SK-N-SH (cell line): ENCODE measurements around the gene MINDY4. TPM values are rescaled to one million over a fixed set of nuclear protein-coding genes. Genes with fewer than 3 reads are reported as not detected.

ENCODE experiments used
- CTCF ChIA-PET: fragments of 300-600, 350-600 bp; formaldehyde crosslinking; extraction: SDS; loops from one replicate; lab custom pipeline; 2021; lab: Yijun Ruan, JAX
- POLR2A ChIA-PET: fragments of 350-600 bp; sonication (Branson Sonifier 250); formaldehyde crosslinking; extraction: SDS; loops from one replicate; lab custom pipeline; 2020; ENCODE audit warnings: antibody characterized with exemption, inconsistent platforms; lab: Yijun Ruan, JAX
- DNase-seq: peaks from one replicate; pipeline ENCODE4 v3.0.0; 2012
- H2AFZ ChIP-seq: fragments of 200-600 bp; sonication (generic); 2 replicates; pipeline ENCODE4 v1.8.1; 2016; ENCODE audit warnings: antibody characterized with exemption, mild to moderate bottlenecking, low read depth
- H3F3A ChIP-seq: fragments of 200-600 bp; sonication (generic); replicated peaks from 2 replicates; pipeline ENCODE3; 2016; ENCODE audit warnings: antibody characterized with exemption, mild to moderate bottlenecking; ENCODE audit not compliant: insufficient read depth
- H3K27ac ChIP-seq, 2 experiments: fragments of 200-500 bp in 1 of 2; fragments of 200-600 bp in 1 of 2; sonication (Bioruptor generic) in 1 of 2; sonication (generic), shearing (Covaris generic) in 1 of 2; 2 replicates each; pipeline versions ENCODE4 v1.5.1 to v1.6.1; 2014 to 2016; ENCODE audit warnings: low read depth in 2 of 2, inconsistent platforms in 1 of 2, low read length in 1 of 2, mild to moderate bottlenecking in 1 of 2, mixed read lengths in 1 of 2
- H3K27me3 ChIP-seq: fragments of 200-600 bp; sonication (generic), shearing (Covaris generic); 2 replicates; pipeline ENCODE4 v1.6.1; 2016; ENCODE audit warnings: mixed run types; ENCODE audit not compliant: insufficient read depth
- H3K36me3 ChIP-seq, 2 experiments: fragments of 200-500 bp in 1 of 2; fragments of 200-600 bp in 1 of 2; sonication (Bioruptor generic) in 1 of 2; sonication (generic) in 1 of 2; replicated peaks in 1 of 2; 2 replicates each; pipeline versions ENCODE3 to v1.5.1; 2014 to 2016; ENCODE audit warnings: low read length in 1 of 2, mild to moderate bottlenecking in 1 of 2; ENCODE audit not compliant: insufficient read depth in 2 of 2, control insufficient read depth in 1 of 2
- H3K4me1 ChIP-seq, 2 experiments: fragments of 200-500 bp in 1 of 2; fragments of 200-600 bp in 1 of 2; sonication (Bioruptor generic) in 1 of 2; sonication (generic), shearing (Covaris generic) in 1 of 2; 2 replicates each; pipeline versions ENCODE4 v1.5.1 to v1.6.1; 2014 to 2016; ENCODE audit warnings: low read depth in 1 of 2, low read length in 1 of 2, mixed run types in 1 of 2; ENCODE audit not compliant: insufficient read depth in 2 of 2, control insufficient read depth in 1 of 2
- H3K4me2 ChIP-seq: fragments of 200-600 bp; sonication (generic), shearing (Covaris generic); 2 replicates; pipeline ENCODE4 v1.6.1; 2017; ENCODE audit warnings: mixed run types
- H3K4me3 ChIP-seq, 2 experiments: fragments of 200-500 bp in 1 of 2; fragments of 200-600 bp in 1 of 2; sonication (Bioruptor generic) in 1 of 2; sonication (generic), shearing (Covaris generic) in 1 of 2; 2 replicates each; pipeline versions ENCODE4 v1.5.1 to v1.8.1; 2014 to 2016; ENCODE audit warnings: low read depth in 2 of 2, inconsistent platforms in 1 of 2, low read length in 1 of 2, mild to moderate bottlenecking in 1 of 2, mixed read lengths in 1 of 2, moderate library complexity in 1 of 2
- H3K79me2 ChIP-seq: fragments of 200-600 bp; sonication (generic); 2 replicates; pipeline ENCODE4 v1.8.1; 2017; ENCODE audit warnings: mild to moderate bottlenecking; ENCODE audit not compliant: insufficient read depth
- H3K9ac ChIP-seq: fragments of 200-600 bp; sonication (generic); 2 replicates; pipeline ENCODE4 v1.6.1; 2017; ENCODE audit warnings: mixed run types
- H3K9me2 ChIP-seq: fragments of 200-600 bp; sonication (generic); 2 replicates; pipeline ENCODE4 v1.6.1; 2017; ENCODE audit warnings: mixed run types
- H3K9me3 ChIP-seq: fragments of 200-600 bp; sonication (generic); 2 replicates; pipeline ENCODE4 v1.6.1; 2017; ENCODE audit warnings: mixed run types, mild to moderate bottlenecking, moderate library complexity
- H4K20me1 ChIP-seq: fragments of 200-600 bp; sonication (generic); 2 replicates; pipeline ENCODE4 v1.6.1; 2017; ENCODE audit warnings: mild to moderate bottlenecking, mixed run types; ENCODE audit not compliant: insufficient read depth
- EP300 ChIP-seq, 2 experiments: IDR thresholded peaks; 2 replicates each; pipeline versions ENCODE4 v1.4.0 to v1.6.1; 2012; ENCODE audit warnings: borderline replicate concordance in 1 of 2, low read depth in 1 of 2, low read length in 1 of 2
- EZH2phosphoT487 ChIP-seq: fragments of 200-600 bp; sonication (generic); IDR thresholded peaks from 2 replicates; pipeline ENCODE4 v1.6.1; 2017; ENCODE audit warnings: low read depth, mixed run types, mild to moderate bottlenecking, antibody characterized with exemption, moderate library complexity, borderline replicate concordance
- GABPA ChIP-seq: IDR thresholded peaks from 2 replicates; pipeline ENCODE4 v1.4.0; 2012; ENCODE audit warnings: low read depth, mild to moderate bottlenecking
- MEF2A ChIP-seq: IDR thresholded peaks from 2 replicates; pipeline ENCODE4 v1.4.0; 2012; ENCODE audit warnings: low read depth, borderline replicate concordance
- RFX5 ChIP-seq: IDR thresholded peaks from 2 replicates; pipeline ENCODE4 v1.6.1; 2012; ENCODE audit warnings: mild to moderate bottlenecking, improper control_type of control experiment, low read length
- SMC3 ChIP-seq: IDR thresholded peaks from 2 replicates; pipeline ENCODE4 v1.6.1; 2012; ENCODE audit warnings: low read depth, low read length, improper control_type of control experiment
- WGBS: methylation state at CpG from one replicate; pipeline ENCODE4 v1.1.6; 2017; ENCODE audit warnings: low lambda C conversion rate; 5-methylcytosine and 5-hydroxymethylcytosine counted together
- polyA plus RNA-seq, 3 experiments: library from polyadenylated mRNA; depleted of rRNA; stranded (reverse); fragments of >200 nt; gene quantifications; 2 replicates each; pipeline ENCODE4 v1.2.3, GENCODE V29; 2012
- TF ChIP-seq, protein P1 (sequence below): fragments of 200-600 bp; sonication (generic); IDR thresholded peaks from 2 replicates; pipeline ENCODE4 v1.6.1; 2017; ENCODE audit warnings: antibody characterized with exemption, mild to moderate bottlenecking, moderate library complexity
- TF ChIP-seq, protein P2 (sequence below): IDR thresholded peaks from 2 replicates; pipeline ENCODE4 v1.6.1; 2012; ENCODE audit warnings: mild to moderate bottlenecking, low read depth, low read length, moderate library complexity

The MINDY4 gene
- polyA plus RNA-seq, 1 of the 3 experiments (the other 2 are of a cell fraction) = 1.8 TPM

DNA sequence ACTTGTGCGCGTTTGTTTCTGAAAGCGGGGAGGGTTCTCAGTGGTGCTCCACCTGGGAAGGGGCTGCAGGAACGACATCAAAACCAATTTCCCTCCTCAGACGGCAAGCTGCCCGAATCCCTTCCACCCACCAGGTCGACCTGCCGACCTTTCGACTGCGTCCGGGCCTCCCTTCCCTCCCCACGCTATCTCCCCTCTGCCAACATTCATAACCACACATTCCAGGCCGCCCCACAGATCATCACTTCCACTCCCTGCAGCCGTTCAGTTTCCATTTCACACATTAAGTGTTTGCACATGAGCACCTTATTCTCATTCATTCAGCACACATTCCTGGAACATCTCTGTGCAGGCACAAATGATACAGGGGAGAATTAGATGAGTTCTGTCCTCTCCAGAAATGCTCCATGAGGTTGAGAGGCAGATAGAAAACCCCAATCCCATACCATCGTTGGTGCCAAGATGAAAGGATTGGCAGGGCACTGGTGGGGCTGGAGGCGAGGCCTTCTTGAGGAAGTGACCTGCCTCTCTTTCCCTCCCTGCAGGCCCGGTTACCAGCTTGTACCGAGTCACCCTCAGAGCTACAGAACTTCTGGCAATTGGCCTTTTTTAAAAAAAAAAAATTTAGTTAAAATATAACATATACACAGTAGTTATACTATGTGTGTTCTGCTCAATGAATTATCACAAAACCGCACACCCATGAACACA is 70.0 kb downstream of the MINDY4 start:
- WGBS = 92% methylated on average over 19 of the region's 19 CpGs
- peaks cover 0 to 14% of the 10 kb centered on the region in 2 experiments for H3K36me3 ChIP-seq
- no peaks in the 10 kb centered on the region for H4K20me1 ChIP-seq
- no peaks in the 10 kb centered on the region for H3K27me3 ChIP-seq
- H3K9ac ChIP-seq = no peak overlapping the region
- TF ChIP-seq SMC3 (no peak), EZH2phosphoT487 (no peak), RFX5 (no peak), MEF2A (no peak), EP300 (IDR thresholded peaks at IDR 0.05; ENCODE audit: borderline replicate concordance in 1 of 2, low read depth in 1 of 2, low read length in 1 of 2) (no peak), GABPA (no peak)
- TF ChIP-seq, protein P1, sequence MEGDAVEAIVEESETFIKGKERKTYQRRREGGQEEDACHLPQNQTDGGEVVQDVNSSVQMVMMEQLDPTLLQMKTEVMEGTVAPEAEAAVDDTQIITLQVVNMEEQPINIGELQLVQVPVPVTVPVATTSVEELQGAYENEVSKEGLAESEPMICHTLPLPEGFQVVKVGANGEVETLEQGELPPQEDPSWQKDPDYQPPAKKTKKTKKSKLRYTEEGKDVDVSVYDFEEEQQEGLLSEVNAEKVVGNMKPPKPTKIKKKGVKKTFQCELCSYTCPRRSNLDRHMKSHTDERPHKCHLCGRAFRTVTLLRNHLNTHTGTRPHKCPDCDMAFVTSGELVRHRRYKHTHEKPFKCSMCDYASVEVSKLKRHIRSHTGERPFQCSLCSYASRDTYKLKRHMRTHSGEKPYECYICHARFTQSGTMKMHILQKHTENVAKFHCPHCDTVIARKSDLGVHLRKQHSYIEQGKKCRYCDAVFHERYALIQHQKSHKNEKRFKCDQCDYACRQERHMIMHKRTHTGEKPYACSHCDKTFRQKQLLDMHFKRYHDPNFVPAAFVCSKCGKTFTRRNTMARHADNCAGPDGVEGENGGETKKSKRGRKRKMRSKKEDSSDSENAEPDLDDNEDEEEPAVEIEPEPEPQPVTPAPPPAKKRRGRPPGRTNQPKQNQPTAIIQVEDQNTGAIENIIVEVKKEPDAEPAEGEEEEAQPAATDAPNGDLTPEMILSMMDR = no peak
- TF ChIP-seq, protein P2, sequence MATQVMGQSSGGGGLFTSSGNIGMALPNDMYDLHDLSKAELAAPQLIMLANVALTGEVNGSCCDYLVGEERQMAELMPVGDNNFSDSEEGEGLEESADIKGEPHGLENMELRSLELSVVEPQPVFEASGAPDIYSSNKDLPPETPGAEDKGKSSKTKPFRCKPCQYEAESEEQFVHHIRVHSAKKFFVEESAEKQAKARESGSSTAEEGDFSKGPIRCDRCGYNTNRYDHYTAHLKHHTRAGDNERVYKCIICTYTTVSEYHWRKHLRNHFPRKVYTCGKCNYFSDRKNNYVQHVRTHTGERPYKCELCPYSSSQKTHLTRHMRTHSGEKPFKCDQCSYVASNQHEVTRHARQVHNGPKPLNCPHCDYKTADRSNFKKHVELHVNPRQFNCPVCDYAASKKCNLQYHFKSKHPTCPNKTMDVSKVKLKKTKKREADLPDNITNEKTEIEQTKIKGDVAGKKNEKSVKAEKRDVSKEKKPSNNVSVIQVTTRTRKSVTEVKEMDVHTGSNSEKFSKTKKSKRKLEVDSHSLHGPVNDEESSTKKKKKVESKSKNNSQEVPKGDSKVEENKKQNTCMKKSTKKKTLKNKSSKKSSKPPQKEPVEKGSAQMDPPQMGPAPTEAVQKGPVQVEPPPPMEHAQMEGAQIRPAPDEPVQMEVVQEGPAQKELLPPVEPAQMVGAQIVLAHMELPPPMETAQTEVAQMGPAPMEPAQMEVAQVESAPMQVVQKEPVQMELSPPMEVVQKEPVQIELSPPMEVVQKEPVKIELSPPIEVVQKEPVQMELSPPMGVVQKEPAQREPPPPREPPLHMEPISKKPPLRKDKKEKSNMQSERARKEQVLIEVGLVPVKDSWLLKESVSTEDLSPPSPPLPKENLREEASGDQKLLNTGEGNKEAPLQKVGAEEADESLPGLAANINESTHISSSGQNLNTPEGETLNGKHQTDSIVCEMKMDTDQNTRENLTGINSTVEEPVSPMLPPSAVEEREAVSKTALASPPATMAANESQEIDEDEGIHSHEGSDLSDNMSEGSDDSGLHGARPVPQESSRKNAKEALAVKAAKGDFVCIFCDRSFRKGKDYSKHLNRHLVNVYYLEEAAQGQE = no peak
- peaks cover 3% of the 10 kb centered on the region for H3F3A ChIP-seq
- H3K4me2 ChIP-seq = no peak overlapping the region
- no peaks in the 10 kb centered on the region for H3K9me2 ChIP-seq
- ChIA-PET CTCF (interaction anchor here (0.7 to 1.3 kb wide), 4 partner anchors 26 to 278 kb away, joined by 3 to 4 read pairs (median 3); partner anchors contain the start of gene CRHR2), POLR2A (no interaction called here)
- DNase-seq = no peak
- H3K4me1 ChIP-seq = peaks cover 15 to 37% of the 10 kb centered on the region in 2 experiments; a peak in 2 of 4 replicates
- no peaks in the 10 kb centered on the region for H3K9me3 ChIP-seq
- no peak overlapping the region for H2AFZ ChIP-seq
- H3K27ac ChIP-seq = no peak overlapping the region
- no peaks in the 10 kb centered on the region for H3K79me2 ChIP-seq
- H3K4me3 ChIP-seq = no peak overlapping the region
